ENCODE results near the gene TPSAB1.

DNA sequence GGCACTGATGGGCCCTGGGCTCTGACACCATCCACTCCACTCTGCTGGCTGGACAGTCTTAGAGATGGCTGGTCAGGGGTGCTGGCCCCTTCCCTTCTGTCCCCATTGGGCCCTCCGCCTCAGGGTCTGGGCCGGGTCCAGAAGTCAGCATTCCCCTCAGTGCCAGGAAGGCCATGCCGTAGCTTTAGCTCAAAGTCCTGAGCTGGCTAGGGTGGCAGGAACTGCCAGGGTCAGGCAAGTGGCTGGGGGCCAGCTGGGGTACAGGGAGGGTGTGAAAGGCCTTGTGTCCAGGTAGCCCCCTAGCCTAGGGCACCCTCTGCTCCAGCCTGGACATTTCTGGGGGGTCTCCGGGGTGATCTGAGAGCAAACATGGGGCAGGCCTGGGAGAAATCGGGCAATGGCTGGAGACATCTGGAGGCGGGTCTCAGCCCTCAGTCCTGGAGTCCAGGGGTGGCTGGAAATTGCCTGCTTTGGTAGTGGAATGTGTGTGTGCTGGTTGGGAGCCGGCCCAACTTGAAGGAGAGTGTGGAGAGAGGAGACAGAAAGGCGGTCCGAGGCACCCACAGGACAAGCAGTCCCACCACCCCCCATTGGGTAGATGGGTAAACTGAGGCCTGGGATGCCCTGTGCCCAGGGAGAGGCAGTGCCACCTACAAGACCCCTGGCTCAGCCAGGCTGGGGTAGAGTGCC lies 48.0 kb upstream of the TPSAB1 start:
- TF ChIP-seq, protein P1, sequence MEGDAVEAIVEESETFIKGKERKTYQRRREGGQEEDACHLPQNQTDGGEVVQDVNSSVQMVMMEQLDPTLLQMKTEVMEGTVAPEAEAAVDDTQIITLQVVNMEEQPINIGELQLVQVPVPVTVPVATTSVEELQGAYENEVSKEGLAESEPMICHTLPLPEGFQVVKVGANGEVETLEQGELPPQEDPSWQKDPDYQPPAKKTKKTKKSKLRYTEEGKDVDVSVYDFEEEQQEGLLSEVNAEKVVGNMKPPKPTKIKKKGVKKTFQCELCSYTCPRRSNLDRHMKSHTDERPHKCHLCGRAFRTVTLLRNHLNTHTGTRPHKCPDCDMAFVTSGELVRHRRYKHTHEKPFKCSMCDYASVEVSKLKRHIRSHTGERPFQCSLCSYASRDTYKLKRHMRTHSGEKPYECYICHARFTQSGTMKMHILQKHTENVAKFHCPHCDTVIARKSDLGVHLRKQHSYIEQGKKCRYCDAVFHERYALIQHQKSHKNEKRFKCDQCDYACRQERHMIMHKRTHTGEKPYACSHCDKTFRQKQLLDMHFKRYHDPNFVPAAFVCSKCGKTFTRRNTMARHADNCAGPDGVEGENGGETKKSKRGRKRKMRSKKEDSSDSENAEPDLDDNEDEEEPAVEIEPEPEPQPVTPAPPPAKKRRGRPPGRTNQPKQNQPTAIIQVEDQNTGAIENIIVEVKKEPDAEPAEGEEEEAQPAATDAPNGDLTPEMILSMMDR (conservative IDR thresholded peaks at IDR 0.05 in 1 of 2, IDR thresholded peaks at IDR 0.05 in 1 of 2; ENCODE audit: extremely low read depth in 1 of 2, insufficient read depth in 1 of 2, low read depth in 1 of 2, low read length in 2 of 2): no peak
- no peak for TF ChIP-seq EZH2 (IDR thresholded peaks at IDR 0.05; ENCODE audit: borderline replicate concordance, low read length)

Measured in mammary epithelial cell (primary cell).